ENCODE data around the gene H1-8.
"Not testable (repeated sequence)": the region's sequence is repeated elsewhere in the genome, so short reads cannot be mapped to it uniquely, and the experiment has no call there.

H1-8 gene, protein sequence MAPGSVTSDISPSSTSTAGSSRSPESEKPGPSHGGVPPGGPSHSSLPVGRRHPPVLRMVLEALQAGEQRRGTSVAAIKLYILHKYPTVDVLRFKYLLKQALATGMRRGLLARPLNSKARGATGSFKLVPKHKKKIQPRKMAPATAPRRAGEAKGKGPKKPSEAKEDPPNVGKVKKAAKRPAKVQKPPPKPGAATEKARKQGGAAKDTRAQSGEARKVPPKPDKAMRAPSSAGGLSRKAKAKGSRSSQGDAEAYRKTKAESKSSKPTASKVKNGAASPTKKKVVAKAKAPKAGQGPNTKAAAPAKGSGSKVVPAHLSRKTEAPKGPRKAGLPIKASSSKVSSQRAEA

DNA sequence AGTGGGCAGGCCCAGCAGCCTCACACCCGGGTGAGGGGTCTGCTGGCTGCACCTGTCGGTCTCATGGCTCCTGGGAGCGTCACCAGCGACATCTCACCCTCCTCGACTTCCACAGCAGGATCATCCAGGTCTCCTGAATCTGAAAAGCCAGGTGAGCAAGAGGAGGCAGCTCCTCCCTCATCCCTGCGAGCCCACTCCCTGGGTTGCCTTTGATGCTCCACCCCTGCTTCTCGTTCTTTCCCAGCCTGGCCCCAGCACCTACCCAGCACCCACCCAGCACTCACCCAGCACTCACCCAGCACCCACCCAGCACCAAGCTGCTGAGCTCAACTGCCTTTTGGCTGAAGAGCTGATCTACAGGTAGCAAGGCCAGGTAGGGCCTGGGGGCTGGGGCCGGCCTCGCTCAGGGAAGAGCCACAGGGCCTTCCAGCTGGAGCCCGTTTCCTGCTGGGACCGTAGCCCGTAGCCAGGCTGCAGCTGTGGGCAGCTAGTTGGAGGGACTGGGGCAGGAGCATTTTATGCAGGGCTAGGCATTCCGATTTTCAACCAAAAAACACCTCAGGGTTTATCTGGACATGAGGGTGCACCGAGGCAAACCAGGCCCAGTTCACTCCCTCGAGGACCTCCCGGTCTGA lies at the start of gene H1-8:
H1-8 (plus strand) TSS at position 20 of the 635 bp plus-strand sequence; CDS start at position 64, 44 bp downstream.
- TF ChIP-seq, protein P1, sequence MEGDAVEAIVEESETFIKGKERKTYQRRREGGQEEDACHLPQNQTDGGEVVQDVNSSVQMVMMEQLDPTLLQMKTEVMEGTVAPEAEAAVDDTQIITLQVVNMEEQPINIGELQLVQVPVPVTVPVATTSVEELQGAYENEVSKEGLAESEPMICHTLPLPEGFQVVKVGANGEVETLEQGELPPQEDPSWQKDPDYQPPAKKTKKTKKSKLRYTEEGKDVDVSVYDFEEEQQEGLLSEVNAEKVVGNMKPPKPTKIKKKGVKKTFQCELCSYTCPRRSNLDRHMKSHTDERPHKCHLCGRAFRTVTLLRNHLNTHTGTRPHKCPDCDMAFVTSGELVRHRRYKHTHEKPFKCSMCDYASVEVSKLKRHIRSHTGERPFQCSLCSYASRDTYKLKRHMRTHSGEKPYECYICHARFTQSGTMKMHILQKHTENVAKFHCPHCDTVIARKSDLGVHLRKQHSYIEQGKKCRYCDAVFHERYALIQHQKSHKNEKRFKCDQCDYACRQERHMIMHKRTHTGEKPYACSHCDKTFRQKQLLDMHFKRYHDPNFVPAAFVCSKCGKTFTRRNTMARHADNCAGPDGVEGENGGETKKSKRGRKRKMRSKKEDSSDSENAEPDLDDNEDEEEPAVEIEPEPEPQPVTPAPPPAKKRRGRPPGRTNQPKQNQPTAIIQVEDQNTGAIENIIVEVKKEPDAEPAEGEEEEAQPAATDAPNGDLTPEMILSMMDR (IDR thresholded peaks at IDR 0.05; ENCODE audit: low read depth, low read length): no peak
- no peak within 1 kb of the TSS for H3K4me3 ChIP-seq (ENCODE audit: low read depth, low read length)

DNA sequence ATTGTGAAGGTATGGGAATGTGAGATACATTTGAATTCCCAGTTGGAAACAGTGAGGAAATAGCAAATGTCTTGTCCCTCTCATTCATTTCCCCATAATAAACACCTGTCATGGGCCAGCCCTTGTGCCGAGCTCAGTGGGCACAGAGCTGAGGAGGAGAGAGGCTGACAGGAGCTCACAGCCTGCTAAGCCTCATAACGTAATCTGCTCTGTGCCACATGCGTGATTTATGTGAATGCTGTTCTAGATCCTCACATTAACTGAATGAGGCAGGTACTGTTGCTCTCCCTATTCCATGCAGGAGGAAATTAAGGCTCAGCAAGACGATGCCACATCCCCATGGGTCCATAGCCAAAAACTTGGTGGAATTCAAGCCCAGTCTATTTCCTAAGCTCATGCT lies 49.8 kb upstream of the H1-8 start:
- H3K4me3 ChIP-seq (ENCODE audit: low read depth, low read length): no peak overlapping the region
- TF ChIP-seq, protein P1 (IDR thresholded peaks at IDR 0.05; ENCODE audit: low read depth, low read length): no peak

DNA sequence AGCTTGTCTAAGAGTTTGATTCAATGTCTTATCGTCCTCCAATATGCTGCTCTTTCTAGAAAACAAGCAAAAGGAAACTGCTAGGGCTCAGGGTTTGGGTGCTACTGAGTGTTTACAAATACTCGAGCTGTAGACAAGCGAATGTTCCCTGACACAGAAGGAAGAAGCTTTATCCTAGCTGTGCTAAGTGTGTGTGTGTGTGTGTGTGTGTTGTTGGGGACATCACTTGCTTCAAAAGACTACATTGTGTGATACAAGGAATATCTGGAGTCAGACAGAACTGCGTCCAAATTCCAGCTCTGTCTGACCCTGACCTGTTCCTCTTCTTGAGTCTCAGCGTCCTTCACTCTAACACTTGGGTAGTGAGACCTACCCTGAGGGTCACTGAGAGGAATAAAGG lies 48.5 kb upstream of the H1-8 start:
- not testable (repeated sequence) for H3K4me3 ChIP-seq (ENCODE audit: low read depth, low read length)

DNA sequence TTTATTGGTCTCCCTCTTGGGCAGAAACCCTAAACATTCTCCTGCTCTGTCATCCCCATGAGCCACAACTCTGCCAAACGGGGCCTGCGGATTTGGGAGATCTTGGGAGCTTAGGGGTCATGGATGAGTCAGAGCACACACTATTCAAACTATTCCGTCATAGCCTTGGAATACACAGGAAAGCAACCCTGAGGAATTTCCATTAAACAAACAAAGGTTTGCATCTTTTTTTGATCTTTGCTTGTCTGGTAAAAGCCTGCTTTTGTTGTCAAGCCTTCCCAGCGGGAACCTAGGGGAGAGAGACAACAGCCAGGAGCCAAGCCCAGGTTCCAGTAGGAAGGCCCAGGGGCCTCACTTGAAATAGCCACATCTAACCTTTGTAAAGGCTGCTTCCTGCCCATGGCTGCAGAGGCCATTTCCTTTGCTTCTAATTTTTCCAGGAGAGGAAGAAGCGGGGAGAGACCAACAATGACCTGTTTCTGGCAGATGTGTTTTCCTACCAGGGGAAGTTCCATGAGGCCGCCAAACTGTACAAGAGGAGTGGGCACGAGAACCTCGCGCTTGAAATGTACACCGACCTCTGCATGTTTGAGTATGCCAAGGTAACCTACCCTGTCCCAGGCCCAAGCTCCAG lies 47.9 kb upstream of the H1-8 start:
- not testable (repeated sequence) for H3K4me3 ChIP-seq (ENCODE audit: low read depth, low read length)

DNA sequence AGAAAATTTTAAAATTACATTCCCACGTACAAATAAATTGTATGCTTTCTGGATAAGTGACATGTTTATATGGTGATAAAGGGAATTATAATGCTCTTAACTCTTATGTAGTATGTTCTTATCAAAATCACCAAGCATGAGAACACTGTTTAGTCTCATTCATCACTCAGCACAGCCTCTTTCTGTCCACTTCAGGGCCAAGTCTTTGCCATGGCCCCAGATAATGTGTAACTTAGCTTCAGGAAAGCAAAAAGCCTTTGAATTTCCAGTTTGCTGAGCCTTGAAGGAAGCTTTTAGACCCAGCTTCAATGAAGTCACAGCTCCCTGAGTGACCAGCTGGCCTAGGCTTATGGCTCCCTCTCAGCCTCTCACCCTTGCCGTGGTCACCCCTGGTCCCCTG lies 45.1 kb upstream of the H1-8 start:
- not testable (repeated sequence) for H3K4me3 ChIP-seq (ENCODE audit: low read depth, low read length)

DNA sequence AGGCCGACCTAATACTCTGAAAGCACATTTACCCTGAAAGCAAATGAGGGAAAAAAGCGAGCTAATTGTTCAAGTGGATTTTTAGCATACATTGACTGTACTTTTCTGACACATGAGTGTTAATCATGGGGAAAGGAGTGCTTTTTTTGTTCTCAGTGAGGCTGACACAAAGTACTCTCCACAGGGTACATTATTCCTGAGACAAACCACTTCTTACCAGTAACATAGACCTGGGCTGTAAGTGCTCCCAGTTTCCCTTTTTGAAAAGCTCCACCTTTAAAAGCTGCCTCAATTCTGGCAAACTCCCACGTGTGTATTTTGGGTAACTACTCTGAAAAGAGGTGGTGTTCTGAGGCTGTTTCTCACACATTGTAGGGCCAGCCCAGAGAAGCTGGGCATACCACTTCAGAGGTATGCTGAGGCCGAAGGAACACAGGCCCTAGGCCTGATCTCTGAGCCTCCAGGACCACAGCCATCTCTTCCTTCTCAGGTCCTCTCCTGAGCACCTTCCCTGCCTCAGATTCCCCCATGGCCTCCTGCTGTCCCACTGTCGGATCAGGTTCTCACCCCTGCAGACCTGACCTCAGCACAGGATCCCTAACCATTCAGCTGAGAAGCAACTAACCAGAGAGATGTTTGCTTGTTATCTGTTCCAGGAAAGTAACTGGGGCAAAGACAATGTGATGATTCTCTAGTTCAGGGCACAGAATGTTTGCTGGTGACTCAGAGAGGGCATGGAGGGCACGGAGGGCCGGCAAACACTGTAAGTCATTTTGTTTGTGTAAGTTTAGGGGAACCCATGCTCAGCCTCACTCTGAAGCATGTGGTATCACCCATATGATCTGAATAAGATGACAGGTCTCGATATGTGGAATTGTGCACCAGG lies 44.1 kb upstream of the H1-8 start:
- not testable (repeated sequence) for H3K4me3 ChIP-seq (ENCODE audit: low read depth, low read length)

DNA sequence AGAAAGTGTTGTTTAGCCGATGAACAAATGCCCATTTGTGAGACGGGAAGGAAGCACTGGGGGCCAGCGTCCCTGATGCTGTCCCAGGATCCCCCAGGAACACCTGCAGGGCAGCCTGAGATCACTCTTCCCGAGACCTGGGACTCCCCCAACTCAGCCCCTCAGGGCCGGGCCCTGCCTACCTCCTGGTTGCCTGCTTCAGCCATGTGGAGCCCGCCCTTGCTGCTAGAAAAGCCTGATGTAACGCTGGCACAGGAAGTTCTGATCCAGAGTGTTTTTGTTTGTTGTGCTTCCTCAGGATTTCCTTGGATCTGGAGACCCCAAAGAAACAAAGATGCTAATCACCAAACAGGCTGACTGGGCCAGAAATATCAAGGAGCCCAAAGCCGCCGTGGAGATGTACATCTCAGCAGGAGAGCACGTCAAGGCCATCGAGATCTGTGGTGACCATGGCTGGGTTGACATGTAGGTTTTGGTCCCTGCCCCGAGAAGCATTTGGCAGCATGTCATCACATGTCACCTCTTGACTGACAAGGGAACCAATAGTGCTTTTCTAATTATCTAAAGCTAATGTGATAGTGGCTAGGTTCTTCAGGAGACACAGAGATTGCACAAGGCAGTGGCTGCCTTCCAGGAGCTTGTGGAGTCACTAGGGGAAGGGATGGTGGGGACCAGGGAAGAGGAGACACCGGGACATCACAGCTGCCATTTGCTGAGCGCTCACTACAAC lies 43.2 kb upstream of the H1-8 start:
- not testable (repeated sequence) for H3K4me3 ChIP-seq (ENCODE audit: low read depth, low read length)

DNA sequence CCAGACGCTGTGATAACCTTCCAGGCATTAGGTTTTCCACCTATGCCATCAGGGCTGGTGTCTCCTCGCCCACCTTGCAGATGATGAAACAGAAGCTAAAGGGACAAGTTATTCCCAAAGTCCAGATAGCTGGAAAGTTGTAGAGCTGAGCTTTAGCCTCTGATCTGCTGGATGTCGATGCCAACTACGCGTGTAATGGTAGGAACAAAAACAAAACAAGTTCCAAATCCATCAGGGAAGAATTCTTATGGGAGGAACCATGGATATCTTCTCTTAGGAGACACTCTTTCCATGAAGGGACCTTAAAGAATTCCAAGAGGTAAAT lies 42.7 kb upstream of the H1-8 start:
- TF ChIP-seq, protein P1 (IDR thresholded peaks at IDR 0.05; ENCODE audit: low read depth, low read length): no peak
- H3K4me3 ChIP-seq (ENCODE audit: low read depth, low read length): no peak overlapping the region

DNA sequence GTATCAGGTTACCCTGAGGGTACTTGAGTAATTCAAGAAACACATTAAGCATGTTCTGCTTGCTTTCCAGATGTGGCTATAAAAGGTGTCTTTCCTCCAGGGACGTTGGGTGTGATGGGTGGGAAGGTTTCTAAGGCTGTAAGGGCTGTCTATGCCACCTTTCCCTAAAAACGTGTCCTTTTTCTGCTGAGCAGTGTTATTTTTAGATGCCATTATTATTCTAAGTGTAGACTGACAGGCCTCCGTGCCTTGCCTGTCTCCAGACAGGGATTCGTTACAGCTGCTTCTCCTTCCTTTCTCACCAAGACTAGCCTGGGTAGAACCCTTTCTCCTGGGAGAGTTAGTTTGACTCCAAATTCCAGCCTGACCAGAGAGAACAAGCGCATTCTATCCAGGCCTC lies 41.3 kb upstream of the H1-8 start:
- no peak overlapping the region for H3K4me3 ChIP-seq (ENCODE audit: low read depth, low read length)
- TF ChIP-seq, protein P1 (IDR thresholded peaks at IDR 0.05; ENCODE audit: low read depth, low read length): no peak

Data from WI38 (cell line).